ENCODE measurements around the gene MSX1. TPM values are rescaled to one million over a fixed set of nuclear protein-coding genes. Genes with fewer than 3 reads are reported as not detected.
A peak's percentile ranks its signal among the peaks of the same experiment; 100 is the strongest.

The MSX1 gene
- total and polyA plus RNA-seq, 9 donors: 2.2 to 4.5 (median 4.0) TPM

GRCh38 chr4:4842476-4843441, 16.7 kb upstream of the MSX1 start:
- 86 to 89% (median 87%) methylated on average over 15 of the region's 15 CpGs for WGBS, 3 donors
- TF ChIP-seq EP300 (IDR thresholded peaks at IDR 0.05) (no peak), CTCF (IDR thresholded peaks at IDR 0.05) (no peak), POLR2A (IDR thresholded peaks at IDR 0.05) (no peak)
- no peak for DNase-seq
- no peaks in the 10 kb centered on the region for H3K9me3 ChIP-seq
- no peaks in the 10 kb centered on the region for H3K27me3 ChIP-seq
- no peaks in the 10 kb centered on the region for H3K36me3 ChIP-seq
- H3K4me1 ChIP-seq (ENCODE audit: insufficient read depth): no peaks in the 10 kb centered on the region
- intact Hi-C loops (cut with DNase I): loop anchor here in 1 of 4 donors (10.0 kb wide), 1 partner anchor 148 kb away; no protein-coding TSS in a partner anchor
- H3K4me3 ChIP-seq: no peak overlapping the region
- H3K27ac ChIP-seq: no peak overlapping the region

GRCh38 chr4:4843635-4844291, 15.7 kb upstream of the MSX1 start:
- TF ChIP-seq EP300 (IDR thresholded peaks at IDR 0.05): no peak
- no peak for TF ChIP-seq POLR2A (IDR thresholded peaks at IDR 0.05)
- no peak for TF ChIP-seq CTCF (IDR thresholded peaks at IDR 0.05)
- H3K4me3 ChIP-seq: no peak overlapping the region
- no peaks in the 10 kb centered on the region for H3K4me1 ChIP-seq (ENCODE audit: insufficient read depth)
- intact Hi-C loops (cut with DNase I): loop anchor here in 1 of 4 donors (10.0 kb wide), 1 partner anchor 149 kb away; no protein-coding TSS in a partner anchor
- DNase-seq: peak in 1 of 5 donors; percentile 15
- H3K9me3 ChIP-seq: no peaks in the 10 kb centered on the region
- H3K27me3 ChIP-seq: no peaks in the 10 kb centered on the region
- H3K36me3 ChIP-seq: no peaks in the 10 kb centered on the region
- H3K27ac ChIP-seq: no peak overlapping the region
- WGBS, 3 donors: 28 to 37% (median 30%) methylated on average over 16 of the region's 16 CpGs

- Histone ChIP-seq H3K27ac (no peak overlapping the region), H3K36me3 (no peaks in the 10 kb centered on the region), H3K9me3 (no peaks in the 10 kb centered on the region), H3K4me3 (no peak overlapping the region), H3K4me1 (ENCODE audit: insufficient read depth) (no peaks in the 10 kb centered on the region), H3K27me3 (no peaks in the 10 kb centered on the region)
- DNase-seq: peak in 1 of 5 donors; percentile 15
- no peak for TF ChIP-seq EP300 (IDR thresholded peaks at IDR 0.05)
- TF ChIP-seq CTCF (IDR thresholded peaks at IDR 0.05): no peak
- TF ChIP-seq POLR2A (IDR thresholded peaks at IDR 0.05): no peak
- intact Hi-C loops (cut with DNase I): loop anchor here in 1 of 4 donors (10.0 kb wide), 1 partner anchor 150 kb away; no protein-coding TSS in a partner anchor
- 86 to 87% (median 86%) methylated on average over 13 of the region's 13 CpGs for WGBS, 3 donors
These were observed 14.4 kb upstream of the MSX1 start for GRCh38 chr4:4845027-4845426.

GRCh38 chr4:4847011-4847410, 12.5 kb upstream of the MSX1 start:
- peak in 1 of 5 donors; percentile 8 for DNase-seq
- TF ChIP-seq CTCF (IDR thresholded peaks at IDR 0.05) (no peak), POLR2A (IDR thresholded peaks at IDR 0.05) (no peak), EP300 (IDR thresholded peaks at IDR 0.05) (no peak)
- 65 to 69% (median 67%) methylated on average over 7 of the region's 7 CpGs for WGBS, 3 donors
- no peaks in the 10 kb centered on the region for H3K9me3 ChIP-seq
- H3K27me3 ChIP-seq: no peaks in the 10 kb centered on the region
- H3K4me1 ChIP-seq (ENCODE audit: insufficient read depth): no peaks in the 10 kb centered on the region
- intact Hi-C loops (cut with DNase I): loop anchor here in 1 of 4 donors (10.0 kb wide), 1 partner anchor 152 kb away; no protein-coding TSS in a partner anchor
- no peaks in the 10 kb centered on the region for H3K36me3 ChIP-seq
- no peak overlapping the region for H3K27ac ChIP-seq
- no peak overlapping the region for H3K4me3 ChIP-seq

All from ovary (tissue), 9 donors.